GM12878 (cell line): ENCODE data around the gene GFRA1. TPM values are rescaled to one million over a fixed set of nuclear protein-coding genes. Genes with fewer than 3 reads are reported as not detected.

ENCODE experiments used
- ATAC-seq: fragments of 200-7000 bp; cut with Tn5 transposase; 3 replicates; pipeline ENCODE4 v1.9.1; 2020; ENCODE audit warnings: mild to moderate bottlenecking, moderate library complexity
- BruUV-seq: library from RNA; stranded (reverse); fragments of 400-500 nt; replicated peaks from 2 replicates; lab custom pipeline; 2021; lab: Mats Ljungman, UMichigan
- CTCF ChIA-PET: fragments of 300-600 bp; sonication (Branson Sonifier 250); formaldehyde crosslinking; extraction: SDS; loops from one replicate; lab custom pipeline; 2021; ENCODE audit warnings: inconsistent platforms; lab: Yijun Ruan, JAX
- POLR2A ChIA-PET: fragments of 350-600 bp; formaldehyde crosslinking; extraction: SDS; loops from one replicate; lab custom pipeline; 2021; ENCODE audit warnings: inconsistent platforms; lab: Charles Lee
- RAD21 ChIA-PET: fragments of 300-600 bp; sonication (Branson Sonifier 250); formaldehyde crosslinking; loops from one replicate; lab custom pipeline; 2023; ENCODE audit warnings: antibody characterized with exemption; ENCODE audit not compliant: unreplicated experiment; lab: Charles Lee
- SMC1A ChIA-PET: fragments of 300-600 bp; sonication (Branson Sonifier 250); formaldehyde crosslinking; loops from one replicate; lab custom pipeline; 2023; ENCODE audit not compliant: unreplicated experiment, uncharacterized antibody; lab: Charles Lee
- DNase-seq: peaks from one replicate; pipeline ENCODE4 v3.0.0-alpha.2; 2011; ENCODE audit warnings: low read depth, low spot score
- FAIRE-seq: peaks from 3 replicates; lab custom pipeline; 2011; peaks lifted over from hg19 to GRCh38; lab: Jason Lieb, UNC
- H2AFZ ChIP-seq: 2 replicates; pipeline ENCODE4 v1.6.0; 2011; ENCODE audit warnings: low read depth, low read length, control low read depth; ENCODE audit not compliant: control insufficient read depth
- H3K27ac ChIP-seq: 2 replicates; pipeline ENCODE4 v1.5.1; 2011; ENCODE audit warnings: control low read depth; ENCODE audit not compliant: control insufficient read depth, insufficient read depth
- H3K27me3 ChIP-seq, 2 experiments: replicated peaks in 1 of 2; 2 replicates each; pipeline versions ENCODE4 v1.6.0 to v1.6.1; 2011; ENCODE audit warnings: low read length in 1 of 2; ENCODE audit not compliant: control insufficient read depth in 2 of 2, insufficient read depth in 2 of 2
- H3K36me3 ChIP-seq, 2 experiments: 2 replicates each; pipeline ENCODE4 v1.5.1; 2011; ENCODE audit warnings: low read length in 1 of 2; ENCODE audit not compliant: control insufficient read depth in 2 of 2, insufficient read depth in 2 of 2
- H3K4me1 ChIP-seq: 2 replicates; pipeline ENCODE4 v1.6.1; 2011; ENCODE audit warnings: mild to moderate bottlenecking, low read length, moderate library complexity, mixed read lengths; ENCODE audit not compliant: control insufficient read depth, insufficient read depth
- H3K4me2 ChIP-seq: 2 replicates; pipeline ENCODE4 v1.6.0; 2011; ENCODE audit warnings: control low read depth; ENCODE audit not compliant: control insufficient read depth, insufficient read depth
- H3K4me3 ChIP-seq: fragments of 200-600 bp; sonication (generic); 2 replicates; pipeline ENCODE4 v1.5.1; 2016
- H3K79me2 ChIP-seq: 2 replicates; pipeline ENCODE4 v1.6.0; 2011; ENCODE audit warnings: low read length; ENCODE audit not compliant: control insufficient read depth, insufficient read depth
- H3K9ac ChIP-seq: 2 replicates; pipeline ENCODE4 v1.8.0; 2011; ENCODE audit warnings: low read length, control low read depth, mixed read lengths; ENCODE audit not compliant: control insufficient read depth, insufficient read depth
- H3K9me3 ChIP-seq: replicated peaks from 3 replicates; pipeline ENCODE4 v1.5.1; 2011; ENCODE audit warnings: mild to moderate bottlenecking, low read length; ENCODE audit not compliant: control insufficient read depth, insufficient read depth
- H4K20me1 ChIP-seq: 2 replicates; pipeline ENCODE4 v1.6.0; 2011; ENCODE audit not compliant: control insufficient read depth, insufficient read depth
- ATF3 ChIP-seq: IDR thresholded peaks from 2 replicates; pipeline ENCODE4 v1.6.1; 2011; ENCODE audit warnings: low read depth, mild to moderate bottlenecking, low read length, moderate library complexity, borderline replicate concordance; ENCODE audit errors: extremely low read depth
- CBX3 ChIP-seq: fragments of 200-600 bp; sonication (generic); IDR thresholded peaks from 2 replicates; pipeline ENCODE4 v1.6.1; 2016; ENCODE audit warnings: low read depth, borderline replicate concordance
- CREB1 ChIP-seq: IDR thresholded peaks from 2 replicates; pipeline ENCODE4 v1.6.1; 2012; ENCODE audit warnings: low read depth, mild to moderate bottlenecking, inconsistent platforms
- EP300 ChIP-seq, 2 experiments: fragments of 150-350 bp in 1 of 2; IDR thresholded peaks; 2 replicates each; pipeline ENCODE4 v1.6.1; 2011 to 2012; ENCODE audit warnings: low read depth in 2 of 2, low read length in 2 of 2, borderline replicate concordance in 1 of 2, improper control_type of control experiment in 1 of 2, inconsistent platforms in 1 of 2; ENCODE audit not compliant: control insufficient read depth in 1 of 2
- HDGF ChIP-seq: fragments of 450-650 bp; IDR thresholded peaks from 2 replicates; pipeline ENCODE4 v1.6.1; 2016; ENCODE audit warnings: antibody characterized with exemption
- HSF1 ChIP-seq: fragments of 150-350 bp; IDR thresholded peaks from 2 replicates; pipeline ENCODE4 v1.6.1; 2014; ENCODE audit warnings: mild to moderate bottlenecking, low read depth, low read length
- KAT2A ChIP-seq: conservative IDR thresholded peaks from 2 replicates; pipeline ENCODE4 v1.6.1; 2011; ENCODE audit warnings: low read depth, low read length; ENCODE audit not compliant: control insufficient read depth
- POLR2AphosphoS5 ChIP-seq: IDR thresholded peaks from 2 replicates; pipeline ENCODE4 v1.6.1; 2011; ENCODE audit warnings: mild to moderate bottlenecking, low read length, inconsistent platforms
- SREBF2 ChIP-seq: IDR thresholded peaks from 2 replicates; pipeline ENCODE4 v1.6.1; 2012; ENCODE audit warnings: mild to moderate bottlenecking, low read length
- YBX1 ChIP-seq: fragments of 450-650 bp; IDR thresholded peaks from 2 replicates; pipeline ENCODE4 v1.6.1; 2016; ENCODE audit warnings: antibody characterized with exemption
- ZBTB40 ChIP-seq: fragments of 450-650 bp; IDR thresholded peaks from 2 replicates; pipeline ENCODE4 v1.6.1; 2016; ENCODE audit warnings: mild to moderate bottlenecking, moderate library complexity, borderline replicate concordance
- WGBS: methylation state at CpG from one replicate; pipeline ENCODE4 v1.1.6; 2016; ENCODE audit warnings: low lambda C conversion rate; ENCODE audit not compliant: insufficient replicate concordance, insufficient coverage; ENCODE audit errors: missing lambda C conversion rate; 5-methylcytosine and 5-hydroxymethylcytosine counted together
- in situ Hi-C: fragments of 300-500 bp; cut with MboI; formaldehyde crosslinking; loops from 9 replicates; pipeline ENCODE4 v1.14.3; 2018; ENCODE audit warnings: mixed read lengths
- intact Hi-C: fragments of 100-400 bp; cut with micrococcal nuclease; formaldehyde crosslinking; loops from one replicate; pipeline ENCODE4 v1.14.2; 2022; ENCODE audit not compliant: unreplicated experiment
- polyA plus RNA-seq, 11 experiments: library from polyadenylated mRNA; depleted of rRNA in 4 of 11; unstranded in 6 of 11; stranded (reverse) in 5 of 11; fragments of >200 nt; fragmentation: Nextera tagmentation in 4 of 11; fragmentation: Illumina TruSeq in 1 of 11; extraction: Ambion mirVana in 4 of 11; extraction: Trizol in 1 of 11; gene quantifications; 1 replicate in 1 of 11; 2 replicates in 10 of 11; pipeline versions ENCODE4 v1.2.1 to v1.2.3, GENCODE V29; 2011 to 2016; ENCODE audit warnings: inconsistent platforms in 2 of 11, missing spikeins in 2 of 11, low read depth in 1 of 11
- total RNA-seq, 4 experiments: library from RNA; depleted of rRNA in 3 of 4; stranded (reverse); fragments of >200 nt in 3 of 4; fragmentation: Illumina TruSeq in 1 of 4; extraction: Trizol in 1 of 4; gene quantifications; 2 replicates each; pipeline versions ENCODE4 v1.2.1 to v1.2.3, GENCODE V29; 2013 to 2021

Gene GFRA1
- total and polyA plus RNA-seq, 10 of the 15 experiments (the other 5 are each of a cell fraction or from before 2014, with no cell fraction given) = 0.05 to 0.19 TPM; not detected in 8

- ChIA-PET RAD21 (no interaction called here), SMC1A (no interaction called here), CTCF (interaction anchor here (1.0 kb wide), 1 partner anchor 25 kb away, joined by 3 read pairs; no protein-coding TSS in a partner anchor), POLR2A (no interaction called here)
- intact Hi-C loops = no loop called here
- in situ Hi-C loops = no loop called here
- TF ChIP-seq SREBF2 (no peak), KAT2A (no peak), ATF3 (no peak), EP300 (IDR thresholded peaks at IDR 0.05; ENCODE audit: borderline replicate concordance in 1 of 2, control insufficient read depth in 1 of 2, low read depth in 2 of 2, low read length in 2 of 2) (no peak), YBX1 (no peak), HSF1 (no peak), POLR2AphosphoS5 (no peak), CBX3 (no peak), HDGF (no peak), CREB1 (no peak), ZBTB40 (no peak)
- Histone ChIP-seq H3K4me3 (no peak overlapping the region), H3K27me3 (peaks cover 0 to 1% of the 10 kb centered on the region in 2 experiments; a peak in 2 of 4 replicates), H3K4me2 (no peak overlapping the region), H3K36me3 (no peaks in the 10 kb centered on the region), H3K9me3 (no peaks in the 10 kb centered on the region), H3K4me1 (no peaks in the 10 kb centered on the region), H3K9ac (no peak overlapping the region), H2AFZ (no peak overlapping the region), H3K79me2 (no peaks in the 10 kb centered on the region), H4K20me1 (no peaks in the 10 kb centered on the region), H3K27ac (no peak overlapping the region)
- FAIRE-seq (no peak), ATAC-seq (no peak), DNase-seq (no peak)
- 14% methylated on average over 3 of the region's 3 CpGs for WGBS
- no TSS peak for BruUV-seq
Observed at GRCh38 chr10:116262678-116263077, 10.3 kb downstream of the GFRA1 start.
